Heart left ventricle (tissue), 13 donors: Measurements from ENCODE around the gene NEMF.

Experiments
- POLR2A ChIP-seq, 2 donors: fragments of 450-650 bp; IDR thresholded peaks; one replicate each; pipeline ENCODE4 v1.6.1; 2017; ENCODE audit warnings: antibody characterized with exemption in 2 of 2, mild to moderate bottlenecking in 2 of 2, moderate library complexity in 2 of 2
- TF ChIP-seq, protein P1 (sequence below), 12 donors: fragments of 200-600 bp; sonication (generic) in 4 of 12; IDR thresholded peaks; one replicate each; pipeline versions ENCODE4 v1.5.0 to v1.8.0; 2018 to 2022; ENCODE audit warnings: antibody characterized with exemption in 12 of 12, mild to moderate bottlenecking in 5 of 12
- donor health status: ischemic (EF 13 %, LVEDD 7.1; RV severe dilation, severe dysfunction).
- donor health status: DM: no; HTN: yes; CAD: no.
- donor health status: DM: no; HTN: no; CAD: no.
- donor health status: ischemic (EF 25% LVEDD 6.9; RV normal size, moderate dysfunction).
- donor health status: ischemic (EF 25% LVEDD 5.7; RV mildly dilated, moderate dysfunction).
- donor health status: ischemic (EF 35%, LVEDD 5.7; RV mildly dilated, moderate dysfunction).
- donor health status: nonischemic (EF 11% LVEDD 7.7; RV severe dilation, severe dysfunction).
- donor health status: DM: yes; HTN: yes; CAD: no.
- donor health status: PGD.
- donor health status: ischemic (EF 29% LVEDD 5.4; RV normal size, mild dysfunction).
- donor health status: nonischemic (EF 23%, LVEDD 6.1; RV moderate dilation, normal function).

DNA sequence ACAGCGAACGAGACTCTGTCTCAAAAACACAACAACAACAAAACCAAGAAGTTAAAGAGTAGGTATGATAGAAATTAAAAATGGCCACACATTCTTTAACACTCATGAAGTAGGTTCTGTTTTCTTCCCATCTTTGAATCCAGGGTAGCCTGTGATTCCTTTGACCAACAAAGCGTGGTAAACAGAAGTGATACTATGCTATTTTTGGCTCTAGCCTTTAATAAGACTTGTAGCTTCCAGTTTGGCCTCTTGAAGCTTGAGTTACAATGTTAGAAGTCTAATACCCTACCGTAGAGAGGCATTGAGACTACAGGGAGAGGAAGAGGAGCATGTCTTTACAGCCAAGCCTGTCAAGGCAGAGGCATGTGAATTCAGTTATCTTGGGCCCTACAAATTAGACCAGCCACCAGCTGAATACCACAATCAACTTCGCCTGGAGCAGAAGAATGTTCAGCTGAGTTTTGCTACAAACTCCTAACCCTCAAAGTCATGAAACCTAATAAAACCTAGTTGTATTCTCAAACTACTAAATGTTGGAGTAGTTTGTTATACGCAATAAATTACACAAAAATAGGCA lies 4.9 kb upstream of the NEMF start:
- TF ChIP-seq, protein P1, sequence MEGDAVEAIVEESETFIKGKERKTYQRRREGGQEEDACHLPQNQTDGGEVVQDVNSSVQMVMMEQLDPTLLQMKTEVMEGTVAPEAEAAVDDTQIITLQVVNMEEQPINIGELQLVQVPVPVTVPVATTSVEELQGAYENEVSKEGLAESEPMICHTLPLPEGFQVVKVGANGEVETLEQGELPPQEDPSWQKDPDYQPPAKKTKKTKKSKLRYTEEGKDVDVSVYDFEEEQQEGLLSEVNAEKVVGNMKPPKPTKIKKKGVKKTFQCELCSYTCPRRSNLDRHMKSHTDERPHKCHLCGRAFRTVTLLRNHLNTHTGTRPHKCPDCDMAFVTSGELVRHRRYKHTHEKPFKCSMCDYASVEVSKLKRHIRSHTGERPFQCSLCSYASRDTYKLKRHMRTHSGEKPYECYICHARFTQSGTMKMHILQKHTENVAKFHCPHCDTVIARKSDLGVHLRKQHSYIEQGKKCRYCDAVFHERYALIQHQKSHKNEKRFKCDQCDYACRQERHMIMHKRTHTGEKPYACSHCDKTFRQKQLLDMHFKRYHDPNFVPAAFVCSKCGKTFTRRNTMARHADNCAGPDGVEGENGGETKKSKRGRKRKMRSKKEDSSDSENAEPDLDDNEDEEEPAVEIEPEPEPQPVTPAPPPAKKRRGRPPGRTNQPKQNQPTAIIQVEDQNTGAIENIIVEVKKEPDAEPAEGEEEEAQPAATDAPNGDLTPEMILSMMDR (IDR thresholded peaks at IDR 0.05), result no peak
- TF ChIP-seq POLR2A (IDR thresholded peaks at IDR 0.05), result no peak
